Measurements from ENCODE around the gene CERS5.

The CERS5 gene

GRCh38 chr12:50112456-50113218 is 54.5 kb downstream of the CERS5 start:
- no peaks in the 10 kb centered on the region for H3K27me3 ChIP-seq (ENCODE audit: control insufficient read depth, insufficient read depth, low read length)
- no peak for DNase-seq (ENCODE audit: low read depth, low spot score)
- no peak overlapping the region for H3K27ac ChIP-seq (ENCODE audit: low read length)
- no peaks in the 10 kb centered on the region for H3K9me3 ChIP-seq (ENCODE audit: control insufficient read depth, insufficient read depth, low read length)
- no CpG with 5 or more reads among the region's 26 CpGs for WGBS (ENCODE audit: insufficient coverage, insufficient read length)
- H3K4me3 ChIP-seq (ENCODE audit: low read length): peak overlapping the region; percentile 78
- H3K36me3 ChIP-seq (ENCODE audit: control insufficient read depth, insufficient read depth, low read length): no peaks in the 10 kb centered on the region
- H3K4me1 ChIP-seq (ENCODE audit: control insufficient read depth, insufficient read depth, low read length): peaks cover 4% of the 10 kb centered on the region

DNA sequence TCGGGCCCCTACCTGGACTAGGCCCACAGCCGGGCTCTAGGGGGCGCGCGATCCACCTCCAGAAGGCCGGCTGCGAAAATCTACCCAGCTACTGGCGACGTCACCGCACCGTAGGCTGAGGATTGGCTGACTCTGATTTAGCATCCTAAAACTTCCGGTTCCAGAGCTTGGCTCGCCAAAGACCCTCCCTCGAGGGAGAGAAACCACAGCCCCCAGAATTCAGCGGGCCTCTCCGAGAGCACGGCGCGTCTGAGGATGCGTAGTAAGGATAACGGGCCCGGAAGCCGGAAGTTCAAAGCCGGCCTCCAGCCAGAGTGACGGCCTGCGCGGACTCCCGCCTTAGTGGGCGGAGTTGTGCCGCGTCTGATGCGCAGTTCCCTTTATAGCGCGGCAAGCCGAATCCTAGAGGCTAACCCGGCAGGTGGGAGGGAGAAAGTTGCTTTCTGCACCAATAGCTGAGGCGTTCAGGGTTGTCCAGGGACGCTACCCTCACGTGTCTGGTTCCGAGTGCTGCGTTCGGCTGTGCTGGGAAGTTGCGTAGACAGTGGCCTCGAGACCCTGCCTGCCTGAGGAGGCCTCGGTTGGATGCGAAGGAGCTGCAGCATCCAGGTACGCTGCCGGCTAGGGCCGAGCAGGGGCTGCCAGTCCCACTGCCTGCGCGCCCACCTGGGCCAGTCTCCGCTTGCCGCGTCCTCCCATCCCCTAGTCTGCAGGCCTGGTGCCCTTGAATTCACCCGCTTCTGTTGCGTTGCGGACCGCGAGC is 55.3 kb downstream of the CERS5 start, which contains the start of gene COX14:
Gene COX14, plus strand, starts transcription at position 544 of the 763 bp plus-strand sequence. CDS start 7,808 bp downstream, outside the sequence.
- WGBS (ENCODE audit: insufficient coverage, insufficient read length): no CpG with 5 or more reads among the region's 59 CpGs
- peaks cover 4% of the 10 kb centered on the region for H3K4me1 ChIP-seq (ENCODE audit: control insufficient read depth, insufficient read depth, low read length)
- no peaks in the 10 kb centered on the region for H3K9me3 ChIP-seq (ENCODE audit: control insufficient read depth, insufficient read depth, low read length)
- H3K27me3 ChIP-seq (ENCODE audit: control insufficient read depth, insufficient read depth, low read length): no peaks in the 10 kb centered on the region
- H3K27ac ChIP-seq (ENCODE audit: low read length): no peak within 1 kb of the TSS
- DNase-seq (ENCODE audit: low read depth, low spot score): peak; percentile 97
- H3K36me3 ChIP-seq (ENCODE audit: control insufficient read depth, insufficient read depth, low read length): no peaks in the 10 kb centered on the region
- H3K4me3 ChIP-seq (ENCODE audit: low read length): peak within 1 kb of the TSS; percentile 78

- no peak overlapping the region for H3K27ac ChIP-seq (ENCODE audit: low read length)
- no peaks in the 10 kb centered on the region for H3K36me3 ChIP-seq (ENCODE audit: control insufficient read depth, insufficient read depth, low read length)
- peaks cover 4% of the 10 kb centered on the region for H3K4me1 ChIP-seq (ENCODE audit: control insufficient read depth, insufficient read depth, low read length)
- no peaks in the 10 kb centered on the region for H3K9me3 ChIP-seq (ENCODE audit: control insufficient read depth, insufficient read depth, low read length)
- no CpG with 5 or more reads among the region's 19 CpGs for WGBS (ENCODE audit: insufficient coverage, insufficient read length)
- H3K4me3 ChIP-seq (ENCODE audit: low read length): peak overlapping the region; percentile 32; the same call in 1 of the 2 replicates
- H3K27me3 ChIP-seq (ENCODE audit: control insufficient read depth, insufficient read depth, low read length): no peaks in the 10 kb centered on the region
- no peak for DNase-seq (ENCODE audit: low read depth, low spot score)
Observed at GRCh38 chr12:50111395-50111692, 55.8 kb downstream of the CERS5 start.

DNA sequence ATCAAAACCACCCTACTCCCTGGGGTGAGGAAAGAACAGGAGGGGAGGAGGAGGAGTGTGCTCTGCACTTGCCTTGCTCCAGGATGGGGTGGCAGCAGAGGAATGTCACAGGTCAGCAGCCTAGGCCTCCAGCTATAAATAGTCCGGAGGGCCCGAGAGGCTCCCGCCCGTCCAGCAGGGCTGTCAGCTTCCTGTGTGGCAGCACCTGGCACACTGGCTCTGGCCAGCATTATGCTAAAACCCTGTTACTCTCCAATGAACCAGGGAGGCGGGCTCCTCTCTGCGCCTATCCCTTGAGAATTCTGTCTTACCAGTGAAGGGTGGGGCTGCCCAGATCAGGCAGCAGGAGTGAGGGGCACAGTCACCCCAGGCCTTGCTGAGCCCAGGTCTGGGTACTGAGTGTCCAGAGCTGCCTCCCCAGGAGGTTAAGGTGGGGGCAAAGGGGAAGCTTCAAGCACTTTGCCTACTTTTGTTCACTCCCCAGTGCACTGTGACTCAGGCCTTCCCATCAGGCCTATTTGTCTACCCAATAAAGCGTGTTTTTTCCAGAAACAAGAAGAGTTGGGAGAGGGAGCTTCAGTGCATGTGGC is 56.3 kb downstream of the CERS5 start:
- peak overlapping the region; percentile 32; the same call in 1 of the 2 replicates for H3K4me3 ChIP-seq (ENCODE audit: low read length)
- no peak for DNase-seq (ENCODE audit: low read depth, low spot score)
- no CpG with 5 or more reads among the region's 7 CpGs for WGBS (ENCODE audit: insufficient coverage, insufficient read length)
- H3K9me3 ChIP-seq (ENCODE audit: control insufficient read depth, insufficient read depth, low read length): no peaks in the 10 kb centered on the region
- no peaks in the 10 kb centered on the region for H3K27me3 ChIP-seq (ENCODE audit: control insufficient read depth, insufficient read depth, low read length)
- no peak overlapping the region for H3K27ac ChIP-seq (ENCODE audit: low read length)
- no peaks in the 10 kb centered on the region for H3K36me3 ChIP-seq (ENCODE audit: control insufficient read depth, insufficient read depth, low read length)
- H3K4me1 ChIP-seq (ENCODE audit: control insufficient read depth, insufficient read depth, low read length): peaks cover 4% of the 10 kb centered on the region

DNA sequence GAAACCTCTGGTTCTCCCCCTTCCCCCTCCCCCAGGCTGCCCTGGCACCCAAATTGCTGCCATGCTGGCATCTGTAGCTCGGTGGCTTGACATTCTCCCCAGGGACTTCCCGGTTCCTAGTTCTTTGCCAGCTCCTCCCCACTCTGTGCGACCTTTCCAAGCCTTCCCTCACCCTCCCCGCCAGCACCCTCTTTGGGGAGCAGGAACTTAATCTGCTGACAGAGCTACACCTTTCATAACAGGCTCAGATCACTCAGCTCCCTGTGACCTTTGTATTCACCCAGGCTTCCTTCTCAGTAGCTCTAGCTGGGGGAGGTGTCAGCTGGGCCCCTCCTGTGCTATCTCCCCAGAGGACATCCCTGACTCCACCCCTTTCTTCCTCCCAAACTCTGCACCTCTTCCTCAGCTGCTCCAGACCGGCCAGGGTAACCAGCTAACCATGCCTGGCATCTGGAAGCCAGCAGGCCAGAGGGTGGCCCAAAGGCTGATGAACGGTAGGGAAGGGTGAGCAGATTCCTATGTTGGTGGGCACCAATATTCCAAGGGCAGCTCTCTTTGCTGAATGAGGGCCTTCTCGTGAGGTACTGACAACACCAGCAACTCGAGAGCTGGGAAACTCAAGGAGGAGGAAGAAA is 56.9 kb downstream of the CERS5 start:
- H3K4me3 ChIP-seq (ENCODE audit: low read length): no peak overlapping the region

GRCh38 chr12:50109319-50109718 is 57.9 kb downstream of the CERS5 start:
- Histone ChIP-seq H3K9me3 (ENCODE audit: control insufficient read depth, insufficient read depth, low read length) (no peaks in the 10 kb centered on the region), H3K27me3 (ENCODE audit: control insufficient read depth, insufficient read depth, low read length) (no peaks in the 10 kb centered on the region), H3K4me3 (ENCODE audit: low read length) (no peak overlapping the region), H3K27ac (ENCODE audit: low read length) (no peak overlapping the region), H3K4me1 (ENCODE audit: control insufficient read depth, insufficient read depth, low read length) (peaks cover 4% of the 10 kb centered on the region), H3K36me3 (ENCODE audit: control insufficient read depth, insufficient read depth, low read length) (no peaks in the 10 kb centered on the region)
- no peak for DNase-seq (ENCODE audit: low read depth, low spot score)
- WGBS (ENCODE audit: insufficient coverage, insufficient read length): no CpG with 5 or more reads among the region's 3 CpGs

More for the DNA sequence above, 56.9 kb downstream of the CERS5 start:
- Histone ChIP-seq H3K36me3 (ENCODE audit: control insufficient read depth, insufficient read depth, low read length) (no peaks in the 10 kb centered on the region), H3K27ac (ENCODE audit: low read length) (no peak overlapping the region), H3K4me1 (ENCODE audit: control insufficient read depth, insufficient read depth, low read length) (peaks cover 4% of the 10 kb centered on the region), H3K9me3 (ENCODE audit: control insufficient read depth, insufficient read depth, low read length) (no peaks in the 10 kb centered on the region), H3K27me3 (ENCODE audit: control insufficient read depth, insufficient read depth, low read length) (no peaks in the 10 kb centered on the region)
- DNase-seq (ENCODE audit: low read depth, low spot score): no peak
- no CpG with 5 or more reads among the region's 8 CpGs for WGBS (ENCODE audit: insufficient coverage, insufficient read length)

GRCh38 chr12:50107416-50108268 is 59.5 kb downstream of the CERS5 start:
- Histone ChIP-seq H3K4me3 (ENCODE audit: low read length) (no peak overlapping the region), H3K27me3 (ENCODE audit: control insufficient read depth, insufficient read depth, low read length) (no peaks in the 10 kb centered on the region), H3K9me3 (ENCODE audit: control insufficient read depth, insufficient read depth, low read length) (no peaks in the 10 kb centered on the region), H3K36me3 (ENCODE audit: control insufficient read depth, insufficient read depth, low read length) (no peaks in the 10 kb centered on the region), H3K27ac (ENCODE audit: low read length) (no peak overlapping the region), H3K4me1 (ENCODE audit: control insufficient read depth, insufficient read depth, low read length) (peaks cover 7% of the 10 kb centered on the region)
- no peak for DNase-seq (ENCODE audit: low read depth, low spot score)
- no CpG with 5 or more reads among the region's 17 CpGs for WGBS (ENCODE audit: insufficient coverage, insufficient read length)

DNA sequence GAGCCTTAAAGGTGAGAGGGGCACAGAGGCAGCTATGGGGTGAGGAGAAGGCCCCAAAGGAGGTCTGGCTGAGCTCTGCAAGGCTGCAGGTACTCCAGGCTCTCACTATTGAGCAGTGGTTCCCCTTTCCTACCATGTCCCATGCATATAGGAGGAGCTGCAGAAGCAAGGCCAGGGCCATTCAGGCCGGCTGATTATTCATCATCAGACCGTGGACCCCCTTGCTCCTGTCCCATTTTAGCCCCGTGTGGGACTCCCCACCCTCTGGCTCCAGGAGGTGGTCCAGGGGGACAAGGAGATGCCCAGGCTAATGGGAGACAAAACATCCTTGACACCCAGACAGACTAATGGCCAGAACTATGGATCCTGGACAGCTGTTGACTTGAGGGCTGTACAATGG is 60.3 kb downstream of the CERS5 start:
- H3K27me3 ChIP-seq (ENCODE audit: control insufficient read depth, insufficient read depth, low read length): no peaks in the 10 kb centered on the region
- H3K27ac ChIP-seq (ENCODE audit: low read length): no peak overlapping the region
- H3K4me3 ChIP-seq (ENCODE audit: low read length): no peak overlapping the region
- no peaks in the 10 kb centered on the region for H3K9me3 ChIP-seq (ENCODE audit: control insufficient read depth, insufficient read depth, low read length)
- WGBS (ENCODE audit: insufficient coverage, insufficient read length): no CpG with 5 or more reads among the region's 3 CpGs
- no peak for DNase-seq (ENCODE audit: low read depth, low spot score)
- H3K4me1 ChIP-seq (ENCODE audit: control insufficient read depth, insufficient read depth, low read length): peaks cover 7% of the 10 kb centered on the region
- H3K36me3 ChIP-seq (ENCODE audit: control insufficient read depth, insufficient read depth, low read length): no peaks in the 10 kb centered on the region

DNA sequence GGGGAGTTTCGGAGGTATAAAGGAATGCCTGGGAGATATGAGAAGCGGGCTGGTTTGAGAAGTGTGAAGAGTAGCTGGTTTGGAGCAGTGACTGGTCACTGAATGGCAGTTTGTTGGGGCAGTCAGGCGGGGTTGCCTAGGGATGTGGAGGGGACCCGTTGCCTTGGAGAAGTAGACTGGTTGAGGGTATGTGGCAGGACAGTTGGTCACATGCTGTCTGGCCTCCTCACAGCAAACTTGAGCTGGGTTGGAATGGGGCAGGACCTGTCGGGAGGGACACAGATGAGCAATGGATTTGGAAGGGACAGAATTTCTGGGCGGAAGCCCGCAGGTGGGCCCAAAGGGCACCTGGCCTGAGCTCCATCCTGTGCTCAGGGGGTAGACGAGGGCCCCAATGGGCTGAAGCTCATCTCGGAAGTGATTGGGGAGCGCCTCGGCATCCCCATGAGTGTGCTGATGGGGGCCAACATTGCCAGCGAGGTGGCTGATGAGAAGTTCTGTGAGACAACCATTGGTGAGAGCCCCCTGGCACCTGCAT is 61.2 kb downstream of the CERS5 start:
- no peaks in the 10 kb centered on the region for H3K27me3 ChIP-seq (ENCODE audit: control insufficient read depth, insufficient read depth, low read length)
- H3K36me3 ChIP-seq (ENCODE audit: control insufficient read depth, insufficient read depth, low read length): no peaks in the 10 kb centered on the region
- DNase-seq (ENCODE audit: low read depth, low spot score): no peak
- H3K4me1 ChIP-seq (ENCODE audit: control insufficient read depth, insufficient read depth, low read length): peaks cover 8% of the 10 kb centered on the region
- no peaks in the 10 kb centered on the region for H3K9me3 ChIP-seq (ENCODE audit: control insufficient read depth, insufficient read depth, low read length)
- no CpG with 5 or more reads among the region's 12 CpGs for WGBS (ENCODE audit: insufficient coverage, insufficient read length)
- no peak overlapping the region for H3K27ac ChIP-seq (ENCODE audit: low read length)
- no peak overlapping the region for H3K4me3 ChIP-seq (ENCODE audit: low read length)

Data from iPS DF 6.9 (cell line).